Hepatocyte (in vitro differentiated cells): ENCODE results near the gene RAB3C.

Experiments used
- EZH2 ChIP-seq: fragments of 200-600 bp; sonication (generic); IDR thresholded peaks from 2 replicates; pipeline ENCODE4 v1.6.1; 2016; ENCODE audit warnings: antibody characterized with exemption, mild to moderate bottlenecking, borderline replicate concordance
- TF ChIP-seq, protein P1 (sequence below): fragments of 200-600 bp; sonication (generic); IDR thresholded peaks from 2 replicates; pipeline ENCODE4 v1.5.1; 2016; ENCODE audit warnings: antibody characterized with exemption, mild to moderate bottlenecking; ENCODE audit not compliant: poor library complexity

DNA sequence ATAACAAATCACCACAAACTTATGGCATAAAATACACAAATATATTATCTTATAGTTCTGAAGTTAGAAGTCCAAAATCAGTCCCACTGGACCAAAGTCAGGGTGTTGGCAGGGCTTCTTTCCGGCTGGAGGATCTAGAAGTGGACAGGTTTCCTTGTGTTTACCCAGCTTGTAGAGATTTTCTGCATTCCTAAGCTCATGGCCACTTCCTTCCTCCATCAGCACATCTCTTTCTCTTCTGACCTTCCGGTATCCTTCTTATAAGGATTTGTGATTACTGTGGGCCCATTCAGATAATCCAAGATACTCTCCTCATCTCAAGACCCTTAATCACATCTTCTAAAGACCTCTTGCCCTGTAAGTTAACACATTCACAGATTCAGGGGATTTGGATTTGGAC, 97.6 kb downstream of the RAB3C start:
- TF ChIP-seq, protein P1, sequence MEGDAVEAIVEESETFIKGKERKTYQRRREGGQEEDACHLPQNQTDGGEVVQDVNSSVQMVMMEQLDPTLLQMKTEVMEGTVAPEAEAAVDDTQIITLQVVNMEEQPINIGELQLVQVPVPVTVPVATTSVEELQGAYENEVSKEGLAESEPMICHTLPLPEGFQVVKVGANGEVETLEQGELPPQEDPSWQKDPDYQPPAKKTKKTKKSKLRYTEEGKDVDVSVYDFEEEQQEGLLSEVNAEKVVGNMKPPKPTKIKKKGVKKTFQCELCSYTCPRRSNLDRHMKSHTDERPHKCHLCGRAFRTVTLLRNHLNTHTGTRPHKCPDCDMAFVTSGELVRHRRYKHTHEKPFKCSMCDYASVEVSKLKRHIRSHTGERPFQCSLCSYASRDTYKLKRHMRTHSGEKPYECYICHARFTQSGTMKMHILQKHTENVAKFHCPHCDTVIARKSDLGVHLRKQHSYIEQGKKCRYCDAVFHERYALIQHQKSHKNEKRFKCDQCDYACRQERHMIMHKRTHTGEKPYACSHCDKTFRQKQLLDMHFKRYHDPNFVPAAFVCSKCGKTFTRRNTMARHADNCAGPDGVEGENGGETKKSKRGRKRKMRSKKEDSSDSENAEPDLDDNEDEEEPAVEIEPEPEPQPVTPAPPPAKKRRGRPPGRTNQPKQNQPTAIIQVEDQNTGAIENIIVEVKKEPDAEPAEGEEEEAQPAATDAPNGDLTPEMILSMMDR: no peak
- no peak for TF ChIP-seq EZH2
